MM.1S (cell line): Measurements from ENCODE around the gene SP4.

ENCODE experiments used
- DNase-seq: peaks from one replicate; pipeline ENCODE4 v3.0.0-alpha.2; 2015
- H2AFZ ChIP-seq: fragments of 300-600 bp; sonication (generic); 2 replicates; pipeline ENCODE4 v1.6.0; 2016; ENCODE audit warnings: antibody characterized with exemption, low read length
- H3F3A ChIP-seq: fragments of 300-600 bp; sonication (generic); 2 replicates; pipeline ENCODE4 v1.6.1; 2016; ENCODE audit warnings: mild to moderate bottlenecking, antibody characterized with exemption, low read length, moderate library complexity, mixed read lengths; ENCODE audit not compliant: insufficient read depth
- H3K27ac ChIP-seq: fragments of 300-600 bp; sonication (generic); 2 replicates; pipeline ENCODE4 v1.5.1; 2016; ENCODE audit warnings: mild to moderate bottlenecking, low read length
- H3K27me3 ChIP-seq: fragments of 300-600 bp; sonication (generic); replicated peaks from 2 replicates; pipeline ENCODE4 v1.6.0; 2016; ENCODE audit warnings: low read length; ENCODE audit not compliant: insufficient read depth
- H3K36me3 ChIP-seq: fragments of 300-600 bp; sonication (generic); replicated peaks from 2 replicates; pipeline ENCODE4 v1.6.1; 2016; ENCODE audit warnings: mild to moderate bottlenecking, low read length, mixed read lengths; ENCODE audit not compliant: insufficient read depth
- H3K4me1 ChIP-seq: fragments of 300-600 bp; sonication (generic); 2 replicates; pipeline ENCODE4 v1.6.1; 2016; ENCODE audit warnings: low read length, mixed read lengths
- H3K4me2 ChIP-seq: fragments of 300-600 bp; sonication (generic); 2 replicates; pipeline ENCODE4 v1.6.0; 2016; ENCODE audit warnings: low read depth, low read length
- H3K4me3 ChIP-seq: fragments of 300-600 bp; sonication (generic); 2 replicates; pipeline ENCODE4 v1.5.1; 2016; ENCODE audit warnings: low read length, mixed read lengths
- H3K79me2 ChIP-seq: fragments of 300-600 bp; sonication (generic); 2 replicates; pipeline ENCODE4 v1.6.1; 2016; ENCODE audit warnings: mixed run types, low read length, mixed read lengths
- H3K9ac ChIP-seq: fragments of 300-600 bp; sonication (generic); 2 replicates; pipeline ENCODE4 v1.6.1; 2016; ENCODE audit warnings: low read length, mixed read lengths
- H3K9me2 ChIP-seq: fragments of 300-600 bp; sonication (generic); replicated peaks from 2 replicates; pipeline ENCODE4 v1.6.1; 2016; ENCODE audit warnings: mild to moderate bottlenecking, low read length, mixed read lengths; ENCODE audit not compliant: insufficient read depth
- H3K9me3 ChIP-seq: fragments of 300-600 bp; sonication (generic); replicated peaks from 2 replicates; pipeline ENCODE4 v1.6.1; 2016; ENCODE audit warnings: mild to moderate bottlenecking, low read length, mixed read lengths; ENCODE audit not compliant: insufficient read depth
- H4K20me1 ChIP-seq: fragments of 300-600 bp; sonication (generic); 2 replicates; pipeline ENCODE4 v1.6.1; 2016; ENCODE audit warnings: mild to moderate bottlenecking, low read length, moderate library complexity, mixed read lengths; ENCODE audit not compliant: insufficient read depth
- CTCF ChIP-seq: fragments of 300-600 bp; sonication (generic); IDR thresholded peaks from 2 replicates; pipeline ENCODE4 v1.5.1; 2016; ENCODE audit warnings: antibody characterized with exemption, low read length, mixed read lengths
- EZH2 ChIP-seq: fragments of 300-600 bp; sonication (generic); optimal IDR thresholded peaks from 2 replicates; pipeline ENCODE3; 2017; ENCODE audit warnings: low read depth, mild to moderate bottlenecking, antibody characterized with exemption, low read length, mixed read lengths
- EZH2phosphoT487 ChIP-seq: fragments of 300-600 bp; sonication (generic); IDR thresholded peaks from 2 replicates; pipeline ENCODE4 v1.6.1; 2018; ENCODE audit warnings: antibody characterized with exemption, low read length

SP4 gene

GRCh38 chr7:21427871-21428658, at the start of gene SP4:
Gene SP4 (plus strand): TSS chr7:21428083. CDS start chr7:21428252, 169 bp downstream.
- Histone ChIP-seq H3K4me3 (peak within 1 kb of the TSS; percentile 93), H2AFZ (peak within 1 kb of the TSS; percentile 95), H3F3A (peaks cover 12% of the 10 kb centered on the region), H3K9me3 (no peaks in the 10 kb centered on the region), H3K4me2 (peak within 1 kb of the TSS; percentile 92), H3K4me1 (peaks cover 8% of the 10 kb centered on the region), H3K36me3 (no peaks in the 10 kb centered on the region), H3K9ac (peak within 1 kb of the TSS; percentile 94), H3K27ac (peak within 1 kb of the TSS; percentile 95), H3K9me2 (no peaks in the 10 kb centered on the region), H3K27me3 (no peaks in the 10 kb centered on the region), H3K79me2 (no peaks in the 10 kb centered on the region), H4K20me1 (no peaks in the 10 kb centered on the region)
- DNase-seq, result peak; percentile 93
- TF ChIP-seq CTCF (no peak), EZH2phosphoT487 (no peak), EZH2 (no peak)

- H3F3A ChIP-seq, result no peaks in the 10 kb centered on the region
- no peaks in the 10 kb centered on the region for H3K79me2 ChIP-seq
- H3K9me2 ChIP-seq, result no peaks in the 10 kb centered on the region
- H4K20me1 ChIP-seq, result no peaks in the 10 kb centered on the region
- peak; percentile 22 for DNase-seq
- no peaks in the 10 kb centered on the region for H3K27me3 ChIP-seq
- H3K4me3 ChIP-seq, result no peak overlapping the region
- H3K27ac ChIP-seq, result no peak overlapping the region
- peak overlapping the region; percentile 26 for H3K4me2 ChIP-seq
- TF ChIP-seq CTCF, result no peak
- TF ChIP-seq EZH2phosphoT487, result no peak
- no peak for TF ChIP-seq EZH2
- peaks cover 8% of the 10 kb centered on the region for H3K4me1 ChIP-seq
- H2AFZ ChIP-seq, result peak overlapping the region; percentile 57; the same call in 1 of the 2 replicates
- no peaks in the 10 kb centered on the region for H3K9me3 ChIP-seq
- H3K36me3 ChIP-seq, result no peaks in the 10 kb centered on the region
- no peak overlapping the region for H3K9ac ChIP-seq
These were observed 44.4 kb upstream of the SP4 start for GRCh38 chr7:21383227-21384220.

- no peak for TF ChIP-seq CTCF
- TF ChIP-seq EZH2, result no peak
- TF ChIP-seq EZH2phosphoT487, result no peak
- no peak overlapping the region for H2AFZ ChIP-seq
- H3K27me3 ChIP-seq, result no peaks in the 10 kb centered on the region
- no peaks in the 10 kb centered on the region for H4K20me1 ChIP-seq
- no peaks in the 10 kb centered on the region for H3K36me3 ChIP-seq
- no peaks in the 10 kb centered on the region for H3K79me2 ChIP-seq
- H3K27ac ChIP-seq, result no peak overlapping the region
- no peaks in the 10 kb centered on the region for H3K9me2 ChIP-seq
- H3K9ac ChIP-seq, result no peak overlapping the region
- no peak overlapping the region for H3K4me3 ChIP-seq
- no peak overlapping the region for H3K4me2 ChIP-seq
- no peaks in the 10 kb centered on the region for H3K9me3 ChIP-seq
- no peak for DNase-seq
- H3F3A ChIP-seq, result no peaks in the 10 kb centered on the region
- no peaks in the 10 kb centered on the region for H3K4me1 ChIP-seq
These were observed 33.9 kb upstream of the SP4 start for GRCh38 chr7:21393937-21394336.
